H9 (cell line): Measurements from ENCODE around the gene ALOX12B. TPM values are rescaled to one million over a fixed set of nuclear protein-coding genes. Genes with fewer than 3 reads are reported as not detected.

Experiments
- DNase-seq: peaks from one replicate; pipeline ENCODE4 v3.0.0-alpha.2; 2017
- H2AFZ ChIP-seq: one replicate; pipeline ENCODE4 v1.6.1; 2013; ENCODE audit warnings: mild to moderate bottlenecking, low read length, control low read depth, moderate library complexity
- H2AK5ac ChIP-seq: 2 replicates; pipeline ENCODE4 v1.6.1; 2013; ENCODE audit warnings: low read length, control low read depth, mixed read lengths; ENCODE audit not compliant: insufficient read length
- H2BK120ac ChIP-seq: one replicate; pipeline ENCODE4 v1.6.1; 2013; ENCODE audit warnings: low read depth, mild to moderate bottlenecking, low read length, control low read depth, inconsistent platforms; ENCODE audit not compliant: poor library complexity, severe bottlenecking
- H2BK12ac ChIP-seq: 2 replicates; pipeline ENCODE4 v1.6.1; 2013; ENCODE audit warnings: low read length, control low read depth, mixed read lengths, low read depth; ENCODE audit not compliant: insufficient read length
- H2BK15ac ChIP-seq: 2 replicates; pipeline ENCODE4 v1.6.1; 2013; ENCODE audit warnings: low read depth, low read length, control low read depth
- H2BK20ac ChIP-seq: one replicate; pipeline ENCODE4 v1.6.1; 2013; ENCODE audit warnings: low read depth, mild to moderate bottlenecking, low read length, control low read depth, inconsistent platforms; ENCODE audit not compliant: poor library complexity, severe bottlenecking
- H2BK5ac ChIP-seq: 2 replicates; pipeline ENCODE4 v1.6.1; 2013; ENCODE audit warnings: low read length, control low read depth, mixed read lengths; ENCODE audit not compliant: insufficient read length
- H3K14ac ChIP-seq: 2 replicates; pipeline ENCODE4 v1.6.1; 2013; ENCODE audit warnings: low read length, control low read depth; ENCODE audit not compliant: insufficient read depth
- H3K18ac ChIP-seq: 2 replicates; pipeline ENCODE4 v1.6.1; 2013; ENCODE audit warnings: low read depth, mild to moderate bottlenecking, mixed read lengths, low read length, control low read depth; ENCODE audit not compliant: insufficient read length
- H3K23ac ChIP-seq: 2 replicates; pipeline ENCODE4 v1.6.1; 2013; ENCODE audit warnings: low read length, control low read depth, mixed read lengths, low read depth; ENCODE audit not compliant: insufficient read length
- H3K23me2 ChIP-seq: 2 replicates; pipeline ENCODE4 v1.6.1; 2013; ENCODE audit warnings: low read depth, mild to moderate bottlenecking, mixed read lengths, low read length, control low read depth; ENCODE audit not compliant: insufficient read length, poor library complexity, severe bottlenecking
- H3K27ac ChIP-seq: 2 replicates; pipeline ENCODE4 v1.5.1; 2013; ENCODE audit warnings: low read length, control low read depth, mixed read lengths, low read depth; ENCODE audit not compliant: insufficient read length
- H3K27me3 ChIP-seq: 2 replicates; pipeline ENCODE4 v1.6.1; 2013; ENCODE audit warnings: low read length, control low read depth, inconsistent platforms; ENCODE audit not compliant: insufficient read depth
- H3K4ac ChIP-seq: 2 replicates; pipeline ENCODE4 v1.6.1; 2013; ENCODE audit warnings: low read depth, mild to moderate bottlenecking, control low read depth, inconsistent platforms, low read length, moderate library complexity
- H3K4me1 ChIP-seq: 2 replicates; pipeline ENCODE4 v1.6.1; 2013; ENCODE audit warnings: low read length, control low read depth, inconsistent platforms; ENCODE audit not compliant: insufficient read depth
- H3K4me2 ChIP-seq: 2 replicates; pipeline ENCODE4 v1.6.1; 2013; ENCODE audit warnings: low read length, control low read depth, mixed read lengths; ENCODE audit not compliant: insufficient read length, insufficient read depth
- H3K56ac ChIP-seq: 2 replicates; pipeline ENCODE4 v1.6.1; 2013; ENCODE audit warnings: low read depth, mild to moderate bottlenecking, mixed read lengths, low read length, control low read depth; ENCODE audit not compliant: insufficient read length
- H3K79me1 ChIP-seq: 2 replicates; pipeline ENCODE4 v1.6.1; 2013; ENCODE audit warnings: low read depth, mild to moderate bottlenecking, moderate library complexity, low read length, control low read depth, inconsistent platforms; ENCODE audit not compliant: insufficient read depth, poor library complexity, severe bottlenecking
- H3K79me2 ChIP-seq: 2 replicates; pipeline ENCODE4 v1.6.1; 2013; ENCODE audit warnings: low read length, control low read depth, inconsistent platforms; ENCODE audit not compliant: insufficient read depth
- H3K9ac ChIP-seq: 2 replicates; pipeline ENCODE4 v1.6.1; 2013; ENCODE audit warnings: low read length, control low read depth, mixed read lengths; ENCODE audit not compliant: insufficient read length; ENCODE audit errors: extremely low read depth
- H3K9me3 ChIP-seq: one replicate; pipeline ENCODE4 v1.6.1; 2013; ENCODE audit warnings: low read depth, low read length, inconsistent platforms; ENCODE audit not compliant: control insufficient read depth
- H3T11ph ChIP-seq: one replicate; pipeline ENCODE4 v1.6.1; 2013; ENCODE audit warnings: mild to moderate bottlenecking, low read length, control low read depth, inconsistent platforms
- H4K20me1 ChIP-seq: one replicate; pipeline ENCODE4 v1.6.1; 2013; ENCODE audit not compliant: control insufficient read depth, insufficient read length, insufficient read depth
- H4K5ac ChIP-seq: 2 replicates; pipeline ENCODE4 v1.6.1; 2013; ENCODE audit warnings: low read depth, mild to moderate bottlenecking, mixed read lengths, low read length, control low read depth; ENCODE audit not compliant: insufficient read length
- H4K8ac ChIP-seq: replicated peaks from 2 replicates; pipeline ENCODE4 v1.6.1; 2013; ENCODE audit warnings: low read length, control low read depth, mixed read lengths, low read depth; ENCODE audit not compliant: insufficient read length
- H4K91ac ChIP-seq: 2 replicates; pipeline ENCODE4 v1.6.1; 2013; ENCODE audit warnings: low read depth, mild to moderate bottlenecking, moderate library complexity, mixed read lengths, low read length, control low read depth; ENCODE audit not compliant: insufficient read length
- H3K27ac Mint-ChIP-seq, 3 experiments: 2 replicates in 2 of 3; 3 replicates in 1 of 3; pipeline ENCODE4 v1.8.0; 2020 to 2021; ENCODE audit warnings: mixed read lengths in 3 of 3, mild to moderate bottlenecking in 1 of 3, moderate library complexity in 1 of 3
- H3K27me3 Mint-ChIP-seq: 2 replicates; pipeline ENCODE4 v1.8.0; 2021; ENCODE audit warnings: low read depth, mild to moderate bottlenecking, moderate library complexity, mixed read lengths
- H3K36me3 Mint-ChIP-seq, 3 experiments: 2 replicates in 2 of 3; 3 replicates in 1 of 3; pipeline ENCODE4 v1.8.0; 2020 to 2021; ENCODE audit warnings: low read depth in 3 of 3, mixed read lengths in 3 of 3; ENCODE audit not compliant: insufficient read depth in 1 of 3
- H3K4me1 Mint-ChIP-seq, 2 experiments: 2 replicates each; pipeline ENCODE4 v1.8.0; 2020; ENCODE audit warnings: mixed read lengths in 2 of 2
- H3K4me3 Mint-ChIP-seq, 2 experiments: 2 replicates in 1 of 2; 3 replicates in 1 of 2; pipeline ENCODE4 v1.8.0; 2020 to 2021; ENCODE audit warnings: mild to moderate bottlenecking in 2 of 2, mixed read lengths in 2 of 2, moderate library complexity in 1 of 2
- H3K9me3 Mint-ChIP-seq, 2 experiments: 2 replicates in 1 of 2; 3 replicates in 1 of 2; pipeline ENCODE4 v1.8.0; 2020; ENCODE audit warnings: mild to moderate bottlenecking in 2 of 2, mixed read lengths in 2 of 2, moderate library complexity in 1 of 2
- CTCF ChIP-seq: fragments of 200-600 bp; sonication (generic); conservative IDR thresholded peaks from 3 replicates; pipeline ENCODE4 v1.8.0; 2021; ENCODE audit warnings: antibody characterized with exemption, mild to moderate bottlenecking
- WGBS: extraction: QIAGEN DNeasy Blood & Tissue Kit; methylation state at CpG from one replicate; pipeline ENCODE4 v1.1.7; 2013; ENCODE audit warnings: missing lambda C conversion rate, low lambda C conversion rate, mixed read lengths; ENCODE audit not compliant: insufficient read length; ENCODE audit errors: extremely low coverage; 5-methylcytosine and 5-hydroxymethylcytosine counted together
- total RNA-seq: library from RNA; stranded (reverse); gene quantifications from 2 replicates; pipeline ENCODE4 v1.2.1, GENCODE V29; 2021

Gene ALOX12B
- total RNA-seq, 1 experiment from 2014 or later: 1.2 TPM

- Histone ChIP-seq H3K79me2 (no peaks in the 10 kb centered on the region), H2BK15ac (no peak overlapping the region), H3K23ac (no peak overlapping the region), H3K56ac (no peak overlapping the region), H3K27ac (no peak overlapping the region), H3T11ph (no peak overlapping the region), H2BK5ac (no peak overlapping the region), H3K9ac (no peak overlapping the region), H3K4ac (no peak overlapping the region), H4K20me1 (no peaks in the 10 kb centered on the region), H3K27me3 (peaks cover 3% of the 10 kb centered on the region; the same call in 1 of the 2 replicates), H2BK120ac (no peak overlapping the region), H4K91ac (no peak overlapping the region), H2BK20ac (no peak overlapping the region), H2AFZ (no peak overlapping the region), H3K4me1 (no peaks in the 10 kb centered on the region), H2AK5ac (no peak overlapping the region), H4K8ac (no peak overlapping the region), H3K14ac (no peak overlapping the region), H3K79me1 (no peaks in the 10 kb centered on the region), H3K9me3 (no peaks in the 10 kb centered on the region), H3K4me2 (no peak overlapping the region), H4K5ac (no peak overlapping the region), H3K18ac (no peak overlapping the region), H2BK12ac (no peak overlapping the region), H3K23me2 (peaks cover 6% of the 10 kb centered on the region)
- Mint-ChIP-seq H3K27ac (no peak overlapping the region; a peak in 1 of 7 replicates), H3K4me1 (peaks cover 10 to 11% of the 10 kb centered on the region in 2 experiments), H3K27me3 (peaks cover 85% of the 10 kb centered on the region), H3K4me3 (peak overlapping the region; percentile 49 to 66), H3K9me3 (no peaks in the 10 kb centered on the region), H3K36me3 (no peaks in the 10 kb centered on the region)
- no CpG with 5 or more reads among the region's 10 CpGs for WGBS
- DNase-seq: no peak
- TF ChIP-seq CTCF: no peak; the same call in 2 of the 3 replicates
Observed at GRCh38 chr17:8110456-8110804, 22.9 kb upstream of the ALOX12B start.
